SH-SY5Y (cell line): ENCODE measurements around the gene LBHD2.

Experiments
- GATA2 ChIP-seq: IDR thresholded peaks from 2 replicates; pipeline ENCODE4 v1.6.1; 2011; ENCODE audit warnings: mild to moderate bottlenecking, low read depth, low read length
- GATA3 ChIP-seq: IDR thresholded peaks from 2 replicates; pipeline ENCODE4 v1.6.1; 2011; ENCODE audit warnings: low read depth, mild to moderate bottlenecking, low read length, moderate library complexity

GRCh38 chr14:103125098-103126070, 41.4 kb downstream of the LBHD2 start:
- no peak for TF ChIP-seq GATA2
- no peak for TF ChIP-seq GATA3
